ENCODE data around the gene LSM10.

GRCh38 chr1:36343651-36344394 is 53.9 kb downstream of the LSM10 start:
- TF ChIP-seq CTCF (IDR thresholded peaks at IDR 0.05) (no peak), POLR2A (IDR thresholded peaks at IDR 0.05) (no peak)

Measured in lower leg skin (tissue), 3 donors.